HL-60/S4 treated with retinoic acid at 250 ng/mL for 4 days and 3 days (cell line): ENCODE data around the gene KMT2C.
"Not testable (repeated sequence)": the region's sequence is repeated elsewhere in the genome, so short reads cannot be mapped to it uniquely, and the experiment has no call there.

Experiments used
- in situ Hi-C: fragments of 300-500 bp; cut with MboI; formaldehyde crosslinking; loops from 2 replicates; pipeline ENCODE4 v1.7.0; 2022; ENCODE audit warnings: low sequenced_read_pairs

Gene KMT2C

DNA sequence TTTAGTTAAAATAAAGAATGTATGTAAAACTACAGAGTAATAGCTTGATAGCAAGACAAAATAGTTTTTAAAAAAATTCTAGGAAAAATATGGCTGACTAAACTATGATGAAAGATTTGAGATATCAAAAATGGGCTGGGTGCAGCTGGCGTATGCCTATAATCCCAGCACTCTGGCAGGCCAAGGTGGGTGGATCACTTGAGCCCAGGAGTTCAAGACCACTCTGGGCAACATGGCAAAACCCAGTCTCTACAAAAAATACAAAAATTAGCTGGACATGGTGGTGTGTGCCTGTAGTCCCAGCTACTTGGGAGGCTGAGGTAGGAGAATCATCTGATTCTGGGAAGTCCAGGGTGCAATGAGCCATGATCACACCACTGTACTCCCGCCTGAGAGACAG is 29.8 kb downstream of the KMT2C start:
- in situ Hi-C loops: not testable (repeated sequence)

DNA sequence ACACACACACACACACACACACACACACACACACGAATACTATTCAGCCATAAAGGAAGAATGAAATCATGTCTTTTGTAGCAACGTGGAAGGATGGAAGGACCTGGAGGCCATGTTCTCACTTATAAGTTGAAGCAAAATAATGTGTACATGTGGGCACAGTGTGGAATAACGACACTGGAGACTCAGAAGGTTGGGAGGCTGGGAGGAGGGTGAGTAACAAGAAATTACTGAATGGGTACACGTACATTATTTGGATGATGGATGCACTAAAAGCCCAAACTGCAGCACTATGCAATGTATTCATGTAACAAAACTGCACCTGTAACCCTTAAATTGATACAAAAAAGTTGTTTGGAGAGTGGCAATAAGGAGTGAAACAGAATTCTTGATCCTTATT is 32.1 kb downstream of the KMT2C start:
- in situ Hi-C loops: no loop called here

DNA sequence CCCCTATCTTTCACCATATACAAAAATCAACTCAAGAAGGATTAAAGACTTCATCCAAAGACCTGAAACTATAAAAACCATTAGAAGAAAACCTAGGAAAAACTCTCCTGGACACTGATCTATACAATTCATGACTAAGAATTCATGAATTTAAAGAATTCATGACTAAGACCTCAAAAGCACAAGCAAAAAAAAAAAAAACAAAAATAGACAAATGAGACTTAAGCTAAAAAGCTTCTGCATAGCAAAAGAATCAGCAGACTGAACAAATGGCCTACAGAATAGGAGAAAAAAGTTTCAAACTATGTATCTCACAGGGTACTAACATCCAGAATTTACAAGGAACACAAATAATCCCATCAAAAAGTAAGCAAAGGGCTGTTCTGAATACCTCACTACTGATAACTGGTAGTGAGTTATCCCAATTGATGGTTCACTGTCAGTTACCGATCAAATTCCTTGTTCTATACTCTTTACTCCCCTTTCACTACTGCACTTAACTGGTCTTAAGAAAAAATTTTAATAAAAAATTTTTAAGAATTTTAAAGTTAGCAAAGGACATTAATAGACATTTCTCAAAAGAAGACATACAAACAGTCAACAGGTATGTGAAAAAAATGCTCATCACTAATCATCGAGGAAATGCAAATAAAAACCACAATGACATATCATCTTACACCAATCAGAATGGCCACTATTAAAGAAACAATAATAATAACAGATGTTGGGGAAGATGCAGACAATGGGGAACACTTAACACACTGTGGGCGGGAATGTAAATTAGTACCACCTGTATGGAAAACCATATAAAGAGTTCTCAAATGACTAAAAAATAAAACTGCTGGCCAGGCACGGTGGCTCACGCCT is 33.2 kb downstream of the KMT2C start:
- in situ Hi-C loops: no loop called here

DNA sequence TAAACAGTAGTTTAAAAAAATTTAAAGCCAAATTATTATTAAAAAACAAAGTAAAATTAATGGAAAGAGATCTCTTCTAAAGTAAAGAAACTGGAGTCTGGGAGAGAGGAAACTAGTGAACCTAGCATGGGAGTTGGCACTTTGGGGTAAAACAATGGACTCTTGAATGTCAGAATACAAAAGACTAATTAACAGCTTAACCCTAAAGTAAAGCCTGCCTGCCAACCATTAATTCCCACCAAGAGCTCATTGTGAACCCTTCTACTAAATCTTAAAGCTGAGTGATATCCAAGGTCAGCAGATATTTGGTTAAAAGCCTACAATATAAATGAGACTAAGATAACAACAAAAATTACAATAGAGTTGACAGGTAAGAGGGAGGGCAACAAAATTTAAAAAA is 36.5 kb downstream of the KMT2C start:
- in situ Hi-C loops: no loop called here

DNA sequence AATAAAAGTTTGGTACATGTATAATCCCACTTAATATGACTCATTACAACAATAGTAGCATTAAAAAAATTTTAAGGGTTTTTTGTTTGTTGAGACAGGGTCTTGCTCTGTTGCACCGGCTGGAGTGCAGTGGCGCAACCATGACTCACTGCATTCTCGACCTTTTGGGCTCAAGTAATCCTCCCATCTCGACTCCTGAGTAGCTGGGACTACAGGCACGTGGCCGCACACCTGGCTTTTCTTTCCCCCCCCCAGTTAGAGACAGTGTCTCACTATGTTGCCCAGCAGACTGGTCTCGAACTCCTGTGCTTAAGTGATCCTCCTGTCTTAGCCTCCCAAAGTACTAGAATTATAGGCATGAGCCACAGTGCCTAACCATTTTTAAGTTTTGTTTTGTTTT is 40.7 kb downstream of the KMT2C start:
- in situ Hi-C loops: no loop called here

DNA sequence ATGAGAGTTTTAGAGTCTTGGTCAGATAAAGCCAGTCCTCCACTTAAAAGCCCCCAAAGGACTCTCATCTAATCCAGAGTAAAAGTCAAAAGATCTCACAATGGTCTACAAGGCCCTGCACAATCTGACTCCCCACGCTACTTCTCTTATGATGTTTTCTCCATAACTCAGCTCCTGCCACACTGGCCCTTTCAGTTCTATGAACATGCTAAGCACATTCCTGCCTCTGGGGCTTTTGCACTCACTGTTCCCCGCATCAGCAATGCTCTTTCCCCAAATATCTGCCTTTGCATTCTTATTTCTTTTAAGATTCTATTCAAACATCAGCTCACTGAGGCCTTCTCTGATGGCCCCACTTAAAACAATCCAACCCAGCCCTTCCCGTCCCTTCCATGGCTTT is 41.6 kb downstream of the KMT2C start:
- in situ Hi-C loops: not testable (repeated sequence)

DNA sequence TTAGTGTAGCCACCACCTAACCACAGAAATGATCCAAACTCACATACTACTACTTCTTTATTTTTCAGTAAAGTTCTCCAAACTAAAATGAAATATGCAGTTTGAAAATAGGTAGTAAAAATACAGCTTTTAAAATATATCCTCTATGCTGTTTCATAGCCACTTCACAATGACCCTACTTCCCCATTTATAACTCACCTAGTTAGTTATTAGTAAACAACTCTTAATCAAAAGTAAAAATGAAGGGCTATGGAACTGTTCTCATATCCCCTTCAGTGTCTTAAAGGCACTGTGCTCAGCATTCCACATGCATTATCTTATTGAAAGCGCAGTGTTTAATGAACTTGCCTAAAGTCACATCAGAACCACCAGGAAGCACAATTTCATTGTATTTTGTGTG is 43.5 kb downstream of the KMT2C start:
- in situ Hi-C loops: no loop called here

DNA sequence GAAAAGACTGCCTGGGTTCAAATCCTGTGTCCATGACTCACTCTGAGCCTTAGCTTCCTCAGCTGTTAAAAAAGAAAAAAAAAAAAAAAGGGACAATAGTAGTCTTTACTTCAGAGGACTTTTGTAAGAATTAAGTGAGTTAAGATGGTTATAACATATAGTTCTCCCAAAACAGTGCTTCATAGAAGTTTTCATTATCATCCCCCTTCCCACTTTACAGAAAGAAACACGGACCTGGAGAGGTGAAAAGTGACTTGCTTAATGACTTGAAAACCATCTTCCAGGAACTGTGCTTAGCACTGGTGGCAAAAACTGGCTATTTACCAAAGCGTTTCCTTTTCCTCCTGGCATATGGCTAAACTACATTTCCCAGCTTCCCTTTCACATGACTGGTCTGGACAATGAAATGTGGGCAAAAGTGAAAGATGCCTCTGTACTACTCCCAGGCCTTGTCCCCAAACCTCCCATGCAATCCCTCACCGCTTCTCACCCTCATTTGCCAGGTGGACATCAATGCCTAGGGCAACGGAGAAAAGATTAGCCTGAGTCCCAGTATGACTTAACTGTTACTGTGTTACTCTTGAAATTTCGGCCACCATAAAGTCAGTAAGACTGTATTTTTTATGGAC is 49.6 kb downstream of the KMT2C start:
- in situ Hi-C loops: not testable (repeated sequence)

DNA sequence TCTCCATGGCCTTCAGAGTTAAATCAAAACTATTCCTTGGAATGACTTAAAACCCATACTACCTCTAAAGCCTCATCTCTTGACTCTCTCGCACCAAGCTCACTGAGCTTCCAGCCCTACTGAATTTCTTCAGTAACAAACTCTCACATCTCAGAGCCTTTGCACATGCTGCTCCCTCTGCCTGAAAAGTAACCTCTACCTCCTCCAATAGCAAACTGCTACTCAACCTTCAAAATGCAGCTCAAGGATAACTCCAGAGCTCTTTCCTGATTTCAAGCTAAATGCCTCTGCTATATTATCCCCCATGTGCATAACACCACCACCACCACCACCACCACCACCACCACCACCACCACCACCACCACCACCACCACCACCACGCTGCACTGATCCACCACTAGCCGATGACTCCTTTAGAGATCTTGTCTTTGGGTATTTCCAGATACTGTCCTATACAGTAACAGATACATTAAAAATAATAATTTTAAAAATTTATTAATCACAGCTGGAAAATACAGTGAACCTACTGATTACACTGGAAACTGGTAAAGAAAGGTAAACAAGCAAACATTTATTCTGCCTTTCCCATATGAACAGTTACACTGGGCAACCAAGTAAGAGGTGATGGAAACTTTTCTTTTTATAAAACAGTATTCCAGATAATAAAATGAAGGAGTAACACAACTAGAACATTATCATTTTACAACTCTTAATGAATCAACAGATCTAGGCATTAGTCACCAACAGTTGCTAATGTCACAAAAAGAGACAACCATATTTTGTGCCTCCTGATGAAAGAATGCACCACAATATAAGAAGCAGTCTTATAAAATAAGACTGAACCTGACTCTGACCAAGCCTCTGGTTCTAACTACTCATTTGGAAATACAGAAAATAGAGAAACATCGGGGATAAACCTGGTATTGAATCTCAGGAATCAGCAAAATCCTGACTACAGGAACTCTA is 51.3 kb downstream of the KMT2C start:
- in situ Hi-C loops: not testable (repeated sequence)

DNA sequence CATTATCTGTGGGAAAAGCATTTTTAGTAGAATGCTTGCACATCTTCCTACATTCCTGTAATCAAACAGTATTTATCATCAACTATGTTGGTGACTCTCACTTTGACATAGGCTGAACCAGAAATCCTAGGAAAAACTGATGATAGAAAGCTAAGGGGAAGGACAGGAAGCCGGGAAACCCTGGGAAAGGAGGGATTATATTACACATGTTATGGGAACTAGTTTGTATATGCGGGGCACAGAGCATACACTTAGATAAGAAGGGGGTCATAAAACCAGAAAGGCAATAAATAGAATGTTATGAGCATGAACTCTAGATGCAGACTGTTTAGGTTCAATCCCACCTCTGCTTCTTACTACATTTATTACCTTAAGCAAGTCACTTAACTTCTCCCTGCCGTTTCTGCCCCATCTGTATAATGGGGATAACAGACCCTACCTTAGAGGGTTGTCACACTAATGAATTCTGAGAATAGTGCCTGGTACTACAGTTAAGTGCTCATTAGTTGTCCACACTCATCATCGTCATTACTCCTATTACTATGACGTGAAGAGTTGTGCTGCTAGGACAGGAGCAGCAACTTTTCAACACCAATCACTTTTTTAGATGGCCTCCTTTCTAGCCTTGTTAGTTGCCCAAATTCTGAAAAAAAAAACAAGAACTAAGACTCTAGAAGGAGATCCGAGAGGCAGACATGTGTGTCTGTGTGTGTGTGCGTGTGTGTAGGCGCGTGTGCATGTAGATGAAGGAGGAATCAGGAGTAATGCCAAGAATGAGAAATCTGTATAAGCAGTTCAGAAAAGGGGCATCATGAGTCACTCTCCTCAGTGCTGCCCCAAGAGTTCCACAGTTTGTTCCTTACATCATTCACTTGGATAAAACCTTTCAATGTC is 52.2 kb downstream of the KMT2C start:
- in situ Hi-C loops: no loop called here

DNA sequence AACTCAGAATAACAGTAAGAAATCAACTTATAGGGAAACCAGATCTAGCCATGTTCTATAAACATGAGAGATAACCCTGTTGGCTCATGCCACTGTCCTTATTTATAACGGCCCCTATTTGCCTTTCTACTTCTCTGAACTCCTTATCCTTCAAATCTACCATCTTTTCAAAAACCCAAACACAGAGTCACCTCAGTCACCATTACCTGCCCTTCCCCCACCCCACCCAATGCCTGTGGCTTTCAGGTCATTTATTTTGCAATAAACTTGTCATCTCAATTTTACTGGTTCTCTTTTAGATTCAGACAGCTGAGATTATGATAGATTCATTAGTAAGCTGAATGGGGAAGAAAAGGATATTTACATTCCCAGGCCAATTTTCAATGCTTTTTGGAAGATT is 53.6 kb downstream of the KMT2C start:
- in situ Hi-C loops: no loop called here

DNA sequence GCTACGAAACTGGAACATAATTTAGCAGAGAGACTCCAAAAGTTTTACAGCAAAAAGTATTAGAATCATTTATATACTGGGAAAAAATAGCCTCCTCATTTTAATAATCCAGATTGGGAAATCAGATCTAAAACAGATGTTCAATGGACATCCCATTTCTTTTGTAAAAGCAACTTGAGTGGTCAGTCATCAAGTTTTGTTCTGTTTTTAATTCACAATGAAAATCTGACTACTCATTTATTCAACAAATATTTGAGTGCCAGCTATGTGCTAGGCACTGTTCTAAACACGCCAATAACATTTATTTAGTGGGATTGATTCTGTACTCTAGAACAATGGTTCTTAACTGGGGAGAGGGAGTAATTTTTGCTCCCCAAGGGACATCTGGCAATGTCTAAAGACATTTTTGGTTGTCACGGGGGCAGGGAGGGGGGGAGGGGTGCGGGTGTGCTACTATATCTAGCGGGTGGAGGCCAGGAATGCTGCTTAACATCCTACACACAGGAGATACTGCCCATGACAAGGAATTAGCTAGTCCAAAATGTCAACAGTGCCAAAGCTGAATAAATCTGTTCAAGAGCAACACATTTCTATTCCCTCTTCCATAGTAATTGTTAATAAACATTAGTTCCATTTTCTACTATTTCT is 54.7 kb downstream of the KMT2C start:
- in situ Hi-C loops: not testable (repeated sequence)

DNA sequence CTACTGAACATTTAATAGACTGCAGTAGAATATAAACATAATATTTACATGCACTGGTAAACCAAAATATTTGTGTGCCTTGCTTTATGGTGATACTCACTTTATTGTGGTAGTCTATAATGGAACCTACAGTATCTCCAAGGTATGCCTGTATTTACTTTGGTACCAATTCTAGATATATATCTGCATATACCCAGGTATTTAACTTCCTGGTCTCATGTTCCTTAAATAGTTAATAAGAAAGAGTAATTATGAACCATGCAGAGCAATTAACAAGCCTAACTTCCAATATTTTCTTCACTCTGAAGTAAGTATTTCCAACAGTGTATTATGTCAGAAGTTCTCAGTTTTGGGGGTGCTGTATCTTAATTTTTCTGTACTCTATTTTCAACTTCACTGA is 57.3 kb downstream of the KMT2C start:
- in situ Hi-C loops: not testable (repeated sequence)

DNA sequence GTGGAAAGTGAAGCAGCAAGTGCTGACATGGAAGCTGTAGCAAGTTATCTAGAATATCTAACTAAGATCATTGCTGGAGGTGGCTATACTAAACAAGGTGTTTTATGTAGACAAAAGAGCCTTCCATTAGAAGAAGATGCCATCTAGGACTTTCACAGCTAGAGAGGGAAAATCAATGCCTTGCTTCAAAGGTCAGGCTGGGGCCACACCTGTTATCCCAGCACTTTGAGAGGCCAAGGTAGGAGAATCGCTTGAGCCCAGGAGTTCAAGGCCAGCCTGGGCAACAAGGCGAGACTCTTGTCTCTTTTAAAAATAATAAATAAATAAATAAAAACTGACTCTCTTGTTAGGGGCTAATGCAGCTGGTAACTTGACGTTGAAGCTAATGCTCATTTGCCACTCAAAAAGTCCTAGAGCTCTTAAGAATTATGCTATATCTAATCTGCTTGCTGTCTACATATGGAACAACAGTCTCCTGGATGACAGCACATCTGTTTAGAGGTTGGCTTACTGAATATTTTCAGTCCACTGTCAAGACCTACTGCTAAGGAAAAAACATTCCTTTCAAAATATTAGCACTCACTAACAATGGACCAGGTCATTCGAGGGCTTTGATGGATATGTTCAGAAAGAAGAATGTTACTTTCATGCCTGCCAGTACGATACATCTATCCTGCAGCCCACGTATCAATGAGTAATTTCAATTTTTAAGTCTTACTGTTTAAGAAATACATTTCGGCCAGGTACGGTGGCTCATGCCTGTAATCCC is 58.9 kb downstream of the KMT2C start:
- in situ Hi-C loops: not testable (repeated sequence)

DNA sequence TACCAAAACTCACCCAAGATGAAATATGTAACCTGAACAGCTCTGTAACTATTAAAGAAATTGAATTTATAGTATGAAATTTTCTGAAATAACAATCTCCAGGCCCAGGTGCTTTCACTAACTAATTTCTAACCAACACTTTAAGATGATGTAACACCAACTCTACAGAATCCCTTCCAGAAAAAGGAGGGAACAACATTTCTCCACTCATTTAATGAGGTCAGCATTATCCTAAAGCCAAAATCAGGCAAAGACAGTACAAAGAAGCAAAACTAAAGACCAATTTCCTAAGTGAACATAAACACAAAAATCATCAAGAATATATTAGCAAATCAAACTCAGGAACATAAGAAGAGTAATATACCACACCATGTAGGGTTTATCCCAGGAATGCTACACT is 65.5 kb downstream of the KMT2C start:
- in situ Hi-C loops: no loop called here

DNA sequence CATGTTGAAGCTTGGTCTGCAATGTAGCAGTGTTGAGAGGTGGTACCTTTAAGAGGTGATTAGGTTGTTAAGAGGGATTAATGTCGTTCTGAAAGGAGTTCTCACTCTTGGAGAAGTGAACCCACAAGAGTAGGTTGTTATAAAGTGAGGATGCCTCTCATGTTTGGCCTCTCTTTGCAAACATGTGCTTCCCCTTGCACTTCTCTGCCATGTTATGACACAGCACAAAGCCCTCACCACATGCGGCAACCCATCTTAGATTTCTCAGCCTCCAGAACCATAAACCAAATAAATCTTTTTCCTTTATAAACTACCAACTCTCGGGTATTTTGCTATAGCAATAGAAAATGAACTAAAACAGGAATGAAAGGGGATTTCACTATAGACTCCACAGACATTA is 66.3 kb downstream of the KMT2C start:
- in situ Hi-C loops: no loop called here

DNA sequence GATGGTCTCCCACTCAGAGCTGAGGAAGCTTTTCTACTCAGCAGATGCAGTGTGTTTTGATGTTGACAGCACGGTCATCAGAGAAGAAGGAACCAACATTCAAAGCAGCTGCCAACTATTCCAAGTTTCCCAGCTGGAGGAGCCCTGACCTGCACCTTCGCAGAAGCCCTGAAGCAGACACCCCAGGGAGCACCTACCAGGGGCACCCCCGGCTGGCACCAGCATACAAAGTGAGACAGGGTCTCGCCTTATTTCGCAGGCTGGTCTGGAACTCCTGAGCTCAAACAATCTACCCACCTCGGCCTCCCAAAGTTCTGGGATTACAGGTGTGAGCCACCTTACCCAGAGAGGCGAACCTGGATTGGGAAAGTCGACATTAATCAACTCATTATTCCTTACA is 68.6 kb downstream of the KMT2C start:
- in situ Hi-C loops: no loop called here

DNA sequence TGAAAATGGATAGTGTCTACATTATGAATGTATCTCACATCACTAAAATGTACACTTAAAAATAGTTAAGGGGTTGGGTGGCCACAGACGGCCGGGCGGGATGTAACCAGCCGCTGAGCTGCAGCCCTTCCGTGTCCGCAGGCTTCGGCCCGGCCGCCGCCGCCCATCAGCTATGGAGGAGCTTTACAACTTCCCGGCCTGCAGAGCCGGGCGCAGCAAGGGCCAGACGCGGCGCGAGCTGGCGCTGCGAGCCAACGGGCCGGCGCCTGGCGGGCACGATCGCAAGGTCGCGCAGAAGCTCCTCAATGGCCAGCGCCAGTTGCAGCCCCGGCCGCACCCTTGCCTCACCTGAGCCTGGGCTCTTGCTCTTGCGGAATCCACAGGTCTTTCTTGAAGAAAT is 69.1 kb downstream of the KMT2C start:
- in situ Hi-C loops: no loop called here

DNA sequence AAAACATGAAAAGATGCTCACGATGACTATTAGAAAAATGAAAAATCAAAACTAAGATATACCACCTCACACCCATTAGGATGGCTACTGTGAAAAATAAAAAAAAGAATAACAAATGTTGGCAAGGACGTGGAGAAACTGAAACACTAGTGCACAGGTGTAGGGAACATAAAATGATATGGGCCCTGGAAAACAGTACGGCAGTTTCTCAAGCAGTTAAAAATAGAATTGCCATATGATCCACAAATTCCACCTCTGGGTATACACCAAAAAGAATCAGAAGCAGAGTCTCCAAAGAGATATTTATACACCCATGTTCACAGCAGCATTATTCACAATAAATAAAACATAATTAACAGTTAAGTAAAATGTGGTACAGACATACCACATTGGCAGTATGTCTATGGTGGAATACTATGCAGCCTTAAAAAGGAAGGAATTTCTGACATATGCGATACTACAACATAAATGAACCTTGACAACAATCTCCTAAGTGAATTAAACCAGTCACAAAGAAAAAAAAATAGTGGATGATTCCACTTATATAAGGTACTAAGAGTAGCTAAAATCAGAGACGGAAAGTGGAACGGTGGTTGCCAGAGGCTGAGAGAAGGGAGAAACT is 69.7 kb downstream of the KMT2C start:
- in situ Hi-C loops: no loop called here
